GM18499 (cell line): Measurements from ENCODE around the gene SPAG9.

Experiments used
- ATAC-seq: cut with Tn5 transposase; IDR thresholded peaks from one replicate; pipeline ENCODE4 v1.9.1; 2021; ENCODE audit warnings: moderate number of reproducible peaks; ENCODE audit not compliant: insufficient read depth, unreplicated experiment

The SPAG9 gene

GRCh38 chr17:51006601-51007000, 114.1 kb downstream of the SPAG9 start:
- ATAC-seq = no peak

GRCh38 chr17:51005768-51006167, 114.9 kb downstream of the SPAG9 start:
- ATAC-seq = no peak

GRCh38 chr17:51004249-51004648, 116.4 kb downstream of the SPAG9 start:
- no peak for ATAC-seq

- no peak for ATAC-seq
These were observed 119.6 kb downstream of the SPAG9 start for GRCh38 chr17:51000835-51001638.

GRCh38 chr17:50995668-50996067, 125.0 kb downstream of the SPAG9 start:
- ATAC-seq = no peak

- no peak for ATAC-seq
These were observed 127.1 kb downstream of the SPAG9 start for GRCh38 chr17:50993544-50993943.

- ATAC-seq = no peak
These were observed 131.5 kb downstream of the SPAG9 start for GRCh38 chr17:50989149-50989548.

- ATAC-seq = no peak
These were observed 132.2 kb downstream of the SPAG9 start for GRCh38 chr17:50988427-50988826.

GRCh38 chr17:50986989-50987660, 133.5 kb downstream of the SPAG9 start:
- ATAC-seq = no peak

GRCh38 chr17:50981279-50981678, 139.4 kb downstream of the SPAG9 start:
- no peak for ATAC-seq

GRCh38 chr17:50979524-50979927, 141.1 kb downstream of the SPAG9 start:
- no peak for ATAC-seq

- no peak for ATAC-seq
These were observed 143.0 kb downstream of the SPAG9 start for GRCh38 chr17:50977487-50978159.

- ATAC-seq = no peak
These were observed 143.7 kb downstream of the SPAG9 start for GRCh38 chr17:50976951-50977472.

GRCh38 chr17:50973557-50974494, 146.8 kb downstream of the SPAG9 start:
- ATAC-seq = no peak

GRCh38 chr17:50972577-50972976, 148.1 kb downstream of the SPAG9 start:
- no peak for ATAC-seq

GRCh38 chr17:50967795-50968194, 152.9 kb downstream of the SPAG9 start:
- no peak for ATAC-seq

GRCh38 chr17:50966163-50966666, 154.5 kb downstream of the SPAG9 start:
- ATAC-seq = no peak

- ATAC-seq = no peak
These were observed 157.5 kb downstream of the SPAG9 start for GRCh38 chr17:50963139-50963538.

- ATAC-seq = no peak
These were observed 159.1 kb downstream of the SPAG9 start for GRCh38 chr17:50961282-50962220.
